Panc1 (cell line): ENCODE results near the gene KRTAP9-8.

ENCODE experiments used
- CTCF ChIP-seq: fragments of 450-650 bp; IDR thresholded peaks from 2 replicates; pipeline ENCODE4 v1.5.1; 2017; ENCODE audit warnings: mild to moderate bottlenecking
- REST ChIP-seq, 2 experiments: IDR thresholded peaks; 2 replicates each; pipeline ENCODE4 v1.6.1; 2011 to 2012; ENCODE audit warnings: low read depth in 2 of 2, control low read depth in 1 of 2, low read length in 1 of 2, mild to moderate bottlenecking in 1 of 2, moderate library complexity in 1 of 2; ENCODE audit not compliant: insufficient read depth in 1 of 2

GRCh38 chr17:41211845-41212466 is 25.8 kb upstream of the KRTAP9-8 start:
- no peak for TF ChIP-seq REST (IDR thresholded peaks at IDR 0.05; ENCODE audit: insufficient read depth in 1 of 2, low read depth in 2 of 2, low read length in 1 of 2)
- no peak for TF ChIP-seq CTCF
